M059J (cell line): ENCODE results near the gene PUM1. TPM values are rescaled to one million over a fixed set of nuclear protein-coding genes. Genes with fewer than 3 reads are reported as not detected.

ENCODE experiments used
- DNase-seq: peaks from one replicate; pipeline ENCODE4 v3.0.0-alpha.2; 2012; ENCODE audit warnings: low read depth
- total RNA-seq: library from RNA; depleted of rRNA; stranded (reverse); fragments of >200 nt; shearing (Covaris generic); gene quantifications from 2 replicates; pipeline ENCODE4 v1.2.3, GENCODE V29; 2014; rRNA removed

PUM1 gene
- total RNA-seq, 1 experiment from 2014 or later: 60.2 TPM

GRCh38 chr1:30894508-30894973 lies 171.0 kb downstream of the PUM1 start:
- DNase-seq: no peak

- no peak for DNase-seq
Observed at GRCh38 chr1:30893776-30894507, 171.6 kb downstream of the PUM1 start.

- DNase-seq: no peak
Observed at GRCh38 chr1:30892671-30893073, 172.8 kb downstream of the PUM1 start.

GRCh38 chr1:30891227-30891552 lies 174.3 kb downstream of the PUM1 start:
- DNase-seq: no peak

- DNase-seq: no peak
Observed at GRCh38 chr1:30890502-30891226, 174.9 kb downstream of the PUM1 start.

- DNase-seq: no peak
Observed at GRCh38 chr1:30889511-30889910, 176.0 kb downstream of the PUM1 start.

GRCh38 chr1:30888975-30889374 lies 176.5 kb downstream of the PUM1 start:
- no peak for DNase-seq

- DNase-seq: peak; percentile 65
Observed at GRCh38 chr1:30888391-30888790, 177.1 kb downstream of the PUM1 start.

GRCh38 chr1:30887485-30888315 lies 177.8 kb downstream of the PUM1 start:
- DNase-seq: peak; percentile 87

GRCh38 chr1:30886710-30887428 lies 178.6 kb downstream of the PUM1 start:
- no peak for DNase-seq

GRCh38 chr1:30885570-30886522 lies 179.7 kb downstream of the PUM1 start:
- no peak for DNase-seq

- no peak for DNase-seq
Observed at GRCh38 chr1:30884723-30885122, 180.8 kb downstream of the PUM1 start.

- no peak for DNase-seq
Observed at GRCh38 chr1:30883389-30884172, 181.9 kb downstream of the PUM1 start.

GRCh38 chr1:30882678-30883388 lies 182.7 kb downstream of the PUM1 start:
- no peak for DNase-seq

Other genes starting within 250 kb of the PUM1 start
- gene SDC3, start 157.0 kb downstream of the PUM1 start, total RNA-seq: 17.1 and 49.2 TPM in 2 replicates
- 0.12 and 2.8 TPM in 2 replicates for gene NKAIN1, start 174.2 kb upstream of the PUM1 start, total RNA-seq
- gene SNRNP40, start 231.1 kb upstream of the PUM1 start, total RNA-seq: 119 and 153 TPM in 2 replicates
- 65.7 and 75.2 TPM in 2 replicates for gene ZCCHC17, start 231.3 kb upstream of the PUM1 start, total RNA-seq